Sigmoid colon (tissue), 4 donors: ENCODE data around the gene GPR42.

Experiments used
- CTCF ChIP-seq, 4 experiments: fragments of 450-650 bp in 3 of 4; fragments of 200-600 bp in 1 of 4; IDR thresholded peaks; one replicate each; pipeline ENCODE4 v1.5.1; 2016 to 2019; ENCODE audit warnings: antibody characterized with exemption in 4 of 4, mild to moderate bottlenecking in 3 of 4, moderate library complexity in 2 of 4
- EP300 ChIP-seq, 4 donors: sonication (generic); formaldehyde crosslinking; IDR thresholded peaks; one replicate each; pipeline ENCODE4 v1.6.1; 2017; ENCODE audit warnings: antibody characterized with exemption in 4 of 4
- POLR2A ChIP-seq, 2 donors: fragments of 450-650 bp; IDR thresholded peaks; one replicate each; pipeline ENCODE4 v1.6.1; 2016; ENCODE audit warnings: antibody characterized with exemption in 2 of 2, mild to moderate bottlenecking in 2 of 2, moderate library complexity in 2 of 2
- POLR2AphosphoS5 ChIP-seq, 4 donors: sonication (generic); formaldehyde crosslinking; IDR thresholded peaks; one replicate each; pipeline ENCODE4 v1.6.1; 2017; ENCODE audit warnings: antibody characterized with exemption in 4 of 4

GRCh38 chr19:35363711-35364425, 7.0 kb upstream of the GPR42 start:
- TF ChIP-seq CTCF (IDR thresholded peaks at IDR 0.05) (no peak), POLR2AphosphoS5 (IDR thresholded peaks at IDR 0.05) (no peak), EP300 (IDR thresholded peaks at IDR 0.05) (no peak), POLR2A (IDR thresholded peaks at IDR 0.05) (no peak)
